Small intestine (tissue), 7 donors: ENCODE data around the gene NOVA1. TPM values are rescaled to one million over a fixed set of nuclear protein-coding genes. Genes with fewer than 3 reads are reported as not detected.

Source experiments
- DNase-seq, 2 donors: peaks; one replicate each; pipeline versions ENCODE4 v3.0.0 to v3.0.0-alpha.2; 2013
- FAIRE-seq: peaks from 2 replicates; lab custom pipeline; 2012; peaks lifted over from hg19 to GRCh38; lab: Jason Lieb, UNC
- H3K27ac ChIP-seq, 3 donors: one replicate each; pipeline ENCODE4 v1.5.1; 2013; ENCODE audit warnings: low read length in 2 of 3, mild to moderate bottlenecking in 2 of 3, control low read depth in 1 of 3, inconsistent platforms in 1 of 3, low read depth in 1 of 3, moderate library complexity in 1 of 3
- H3K27me3 ChIP-seq, 3 donors: one replicate each; pipeline ENCODE4 v1.6.1; 2013; ENCODE audit warnings: low read length in 3 of 3, inconsistent platforms in 1 of 3; ENCODE audit not compliant: control insufficient read depth in 3 of 3, insufficient read depth in 3 of 3
- H3K36me3 ChIP-seq, 3 donors: one replicate each; pipeline ENCODE4 v1.6.1; 2013; ENCODE audit warnings: low read length in 3 of 3, inconsistent platforms in 1 of 3, low read depth in 1 of 3, mild to moderate bottlenecking in 1 of 3, moderate library complexity in 1 of 3; ENCODE audit not compliant: control insufficient read depth in 3 of 3, insufficient read depth in 2 of 3
- H3K4me1 ChIP-seq, 3 donors: one replicate each; pipeline ENCODE4 v1.6.1; 2013; ENCODE audit warnings: low read length in 2 of 3, inconsistent platforms in 1 of 3, low read depth in 1 of 3, mild to moderate bottlenecking in 1 of 3, moderate library complexity in 1 of 3; ENCODE audit not compliant: control insufficient read depth in 3 of 3, insufficient read depth in 2 of 3
- H3K4me3 ChIP-seq, 3 donors: one replicate each; pipeline ENCODE4 v1.5.1; 2013; ENCODE audit warnings: low read length in 3 of 3, control low read depth in 1 of 3, inconsistent platforms in 1 of 3, low read depth in 1 of 3, mild to moderate bottlenecking in 1 of 3, moderate library complexity in 1 of 3
- H3K9me3 ChIP-seq, 2 donors: one replicate each; pipeline ENCODE4 v1.6.1; 2013; ENCODE audit warnings: low read depth in 1 of 2, low read length in 1 of 2; ENCODE audit not compliant: control insufficient read depth in 2 of 2, insufficient read depth in 1 of 2
- WGBS, 3 donors: extraction: QIAGEN DNeasy Blood & Tissue Kit; methylation state at CpG; one replicate each; pipeline ENCODE4 v1.1.7; 2013; 5-methylcytosine and 5-hydroxymethylcytosine counted together
- polyA plus RNA-seq, 4 donors: library from polyadenylated mRNA; stranded (reverse) in 3 of 4; unstranded in 1 of 4; fragments of 200-250 nt in 3 of 4; fragments of 120-200 nt in 1 of 4; gene quantifications; one replicate each; pipeline versions ENCODE4 v1.2.1 to v1.2.3, GENCODE V29; 2013
- donor health status: healthy with polysubstance abuse.
- donor health status: control.
- donor health status: control.
- donor health status: Bipolar disorder and iron deficiency.
- donor health status: healthy.

NOVA1 gene
- polyA plus RNA-seq, 4 donors = 0.27 to 9.3 (median 1.5) TPM; not detected in 1

DNA sequence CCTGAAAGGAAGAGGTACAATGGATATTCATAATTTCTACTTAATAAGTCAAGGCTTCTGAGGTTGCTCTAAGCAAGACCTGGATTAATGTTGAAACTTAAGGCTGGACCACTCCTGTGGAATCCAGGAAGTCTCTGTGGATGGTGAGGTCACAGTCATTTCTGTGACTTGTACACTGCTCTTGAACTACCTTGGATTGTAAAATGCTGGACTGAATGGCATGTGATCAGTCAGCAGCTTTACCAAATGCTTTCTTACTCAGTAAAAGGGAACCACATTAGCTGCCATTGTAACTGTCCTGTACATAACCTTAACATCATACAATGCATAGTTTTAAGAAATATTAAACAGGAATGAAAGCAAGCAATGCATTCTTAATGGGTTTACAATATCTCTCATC, 182.9 kb downstream of the NOVA1 start:
- Histone ChIP-seq H3K9me3 (no peaks in the 10 kb centered on the region), H3K4me3 (no peak overlapping the region), H3K27me3 (no peaks in the 10 kb centered on the region), H3K4me1 (no peaks in the 10 kb centered on the region), H3K36me3 (no peaks in the 10 kb centered on the region), H3K27ac (no peak overlapping the region)
- FAIRE-seq (no peak), DNase-seq (peak in 1 of 2 donors; percentile 52)

DNA sequence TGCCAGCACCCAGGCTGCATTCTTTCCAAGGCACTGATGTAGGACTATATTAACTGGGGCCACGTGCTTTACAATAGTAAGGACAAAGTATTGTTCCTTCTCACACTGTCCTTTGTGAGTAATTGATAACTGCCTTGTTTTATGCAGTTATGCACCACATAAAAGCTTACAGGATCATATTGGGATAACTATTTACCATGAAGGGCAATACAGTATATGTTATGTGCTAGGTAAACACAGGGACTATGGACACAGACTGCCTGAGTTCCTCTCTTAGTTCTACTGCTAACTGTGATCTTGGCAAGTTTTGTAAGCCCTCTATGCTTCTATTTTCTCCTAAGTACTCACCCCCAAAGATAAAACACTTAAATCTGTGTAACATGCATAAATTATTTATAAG, 183.7 kb downstream of the NOVA1 start:
- Histone ChIP-seq H3K36me3 (no peaks in the 10 kb centered on the region), H3K4me1 (no peaks in the 10 kb centered on the region), H3K9me3 (no peaks in the 10 kb centered on the region), H3K4me3 (no peak overlapping the region), H3K27me3 (no peaks in the 10 kb centered on the region), H3K27ac (no peak overlapping the region)
- DNase-seq = no peak
- no peak for FAIRE-seq
- WGBS, 3 donors = 50 to 77% (median 59%) methylated on average over 1 of the region's 1 CpG

GRCh38 chr14:26412421-26412820, 185.4 kb downstream of the NOVA1 start:
- H3K4me1 ChIP-seq = no peaks in the 10 kb centered on the region
- DNase-seq (no peak), FAIRE-seq (no peak)
- no peak overlapping the region for H3K27ac ChIP-seq
- H3K36me3 ChIP-seq = no peaks in the 10 kb centered on the region
- no peaks in the 10 kb centered on the region for H3K27me3 ChIP-seq
- no peaks in the 10 kb centered on the region for H3K9me3 ChIP-seq
- no peak overlapping the region for H3K4me3 ChIP-seq
- 83 to 89% (median 88%) methylated on average over 3 of the region's 3 CpGs for WGBS, 3 donors

DNA sequence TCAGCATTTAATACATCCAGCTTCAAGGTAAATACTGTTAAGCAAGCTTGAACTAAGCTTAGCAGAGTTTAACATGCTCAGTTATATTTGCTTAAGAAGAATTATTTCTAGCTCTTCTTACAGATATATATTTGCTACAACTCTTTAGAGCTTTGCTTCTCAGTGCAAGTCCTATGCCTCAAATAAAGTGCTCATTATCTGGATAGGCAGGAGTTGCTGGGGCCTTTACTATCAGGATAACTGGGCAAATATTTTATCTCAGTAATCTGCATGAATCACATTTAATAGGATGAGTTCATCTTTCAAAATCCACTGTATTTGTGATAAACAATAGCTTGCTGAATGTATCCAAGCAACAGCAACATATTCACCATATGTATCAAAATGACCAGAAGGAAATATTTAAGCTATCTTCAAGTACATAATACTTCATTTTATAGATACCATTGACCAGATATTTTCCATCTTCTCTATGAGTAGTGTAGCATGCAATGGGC, 187.6 kb downstream of the NOVA1 start:
- H3K27me3 ChIP-seq = no peaks in the 10 kb centered on the region
- no peak overlapping the region for H3K27ac ChIP-seq
- no peak overlapping the region for H3K4me3 ChIP-seq
- DNase-seq = no peak
- no peaks in the 10 kb centered on the region for H3K9me3 ChIP-seq
- FAIRE-seq = no peak
- no peaks in the 10 kb centered on the region for H3K4me1 ChIP-seq
- H3K36me3 ChIP-seq = no peaks in the 10 kb centered on the region

- no peak for FAIRE-seq
Observed at GRCh38 chr14:26404927-26405326, 192.9 kb downstream of the NOVA1 start.

GRCh38 chr14:26403760-26404159, 194.1 kb downstream of the NOVA1 start:
- WGBS, 3 donors = 40 to 54% (median 53%) methylated on average over 3 of the region's 3 CpGs
- Histone ChIP-seq H3K4me1 (peaks cover 0 to 11% (median 0%) of the 10 kb centered on the region in 3 donors), H3K9me3 (no peaks in the 10 kb centered on the region), H3K36me3 (no peaks in the 10 kb centered on the region), H3K4me3 (no peak overlapping the region), H3K27ac (no peak overlapping the region), H3K27me3 (no peaks in the 10 kb centered on the region)
- no peak for FAIRE-seq
- no peak for DNase-seq

More at GRCh38 chr14:26404927-26405326, 192.9 kb downstream of the NOVA1 start:
- no peaks in the 10 kb centered on the region for H3K27me3 ChIP-seq
- H3K9me3 ChIP-seq = no peaks in the 10 kb centered on the region
- DNase-seq = no peak
- no peak overlapping the region for H3K4me3 ChIP-seq
- no peaks in the 10 kb centered on the region for H3K36me3 ChIP-seq
- peaks cover 0 to 11% (median 0%) of the 10 kb centered on the region in 3 donors for H3K4me1 ChIP-seq
- no peak overlapping the region for H3K27ac ChIP-seq
- WGBS, 3 donors = 79 to 86% (median 82%) methylated on average over 7 of the region's 7 CpGs

GRCh38 chr14:26402126-26402525, 195.7 kb downstream of the NOVA1 start:
- FAIRE-seq (no peak), DNase-seq (no peak)
- Histone ChIP-seq H3K36me3 (no peaks in the 10 kb centered on the region), H3K4me1 (peaks cover 0 to 11% (median 0%) of the 10 kb centered on the region in 3 donors), H3K27me3 (no peaks in the 10 kb centered on the region), H3K4me3 (no peak overlapping the region), H3K27ac (no peak overlapping the region), H3K9me3 (no peaks in the 10 kb centered on the region)
- 88 to 93% (median 91%) methylated on average over 2 of the region's 2 CpGs for WGBS, 3 donors

- no peak for FAIRE-seq
- Histone ChIP-seq H3K4me1 (peaks cover 0 to 11% (median 0%) of the 10 kb centered on the region in 3 donors), H3K36me3 (no peaks in the 10 kb centered on the region), H3K9me3 (no peaks in the 10 kb centered on the region), H3K4me3 (peak overlapping the region in 1 of 3 donors; percentile 6), H3K27me3 (no peaks in the 10 kb centered on the region), H3K27ac (peak overlapping the region in 1 of 3 donors; percentile 8)
- peak; percentile 47 to 84 for DNase-seq
- 5 to 30% (median 17%) methylated on average over 11 of the region's 11 CpGs for WGBS, 3 donors
Observed at GRCh38 chr14:26401179-26401968, 196.5 kb downstream of the NOVA1 start.
